Tibial artery (tissue), 4 donors: Measurements from ENCODE around the gene ELOVL1.

Experiments used
- DNase-seq, 2 donors: peaks; one replicate each; pipeline ENCODE4 v3.0.0-alpha.2; 2019
- H3K27ac ChIP-seq, 2 donors: fragments of 200-600 bp; sonication (generic) in 1 of 2; 1 replicate in 1 of 2; 2 replicates in 1 of 2; pipeline ENCODE4 v1.5.1; 2018 to 2019; ENCODE audit warnings: mild to moderate bottlenecking in 1 of 2
- H3K27me3 ChIP-seq, 2 donors: fragments of 200-600 bp; sonication (generic) in 1 of 2; one replicate each; pipeline versions ENCODE4 v1.5.1 to v1.6.0; 2016 to 2019
- H3K36me3 ChIP-seq, 3 donors: fragments of 200-600 bp; sonication (generic) in 2 of 3; one replicate each; pipeline ENCODE4 v1.5.1; 2016 to 2019; ENCODE audit warnings: mild to moderate bottlenecking in 2 of 3
- H3K4me1 ChIP-seq, 4 donors: fragments of 200-600 bp; sonication (generic) in 2 of 4; 1 replicate in 3 of 4; 2 replicates in 1 of 4; pipeline ENCODE4 v1.5.1; 2016 to 2019
- H3K4me3 ChIP-seq, 2 donors: fragments of 200-600 bp; sonication (generic) in 1 of 2; 1 replicate in 1 of 2; 2 replicates in 1 of 2; pipeline ENCODE4 v1.5.1; 2018 to 2019; ENCODE audit warnings: mild to moderate bottlenecking in 2 of 2
- H3K9me3 ChIP-seq, 3 donors: fragments of 200-600 bp; sonication (generic) in 1 of 3; one replicate each; pipeline ENCODE4 v1.5.1; 2016 to 2019
- intact Hi-C: fragments of 100-400 bp; cut with DNase I; formaldehyde crosslinking; loops from one replicate; pipeline ENCODE4 v1.15.0; 2023; ENCODE audit warnings: low total_unique reads
- TF ChIP-seq, protein P1 (sequence below), 2 experiments: fragments of 200-600 bp in 1 of 2; fragments of 450-650 bp in 1 of 2; IDR thresholded peaks; one replicate each; pipeline ENCODE4 v1.5.1; 2017 to 2019; ENCODE audit warnings: antibody characterized with exemption in 2 of 2, mild to moderate bottlenecking in 1 of 2, moderate library complexity in 1 of 2

ELOVL1 gene

DNA sequence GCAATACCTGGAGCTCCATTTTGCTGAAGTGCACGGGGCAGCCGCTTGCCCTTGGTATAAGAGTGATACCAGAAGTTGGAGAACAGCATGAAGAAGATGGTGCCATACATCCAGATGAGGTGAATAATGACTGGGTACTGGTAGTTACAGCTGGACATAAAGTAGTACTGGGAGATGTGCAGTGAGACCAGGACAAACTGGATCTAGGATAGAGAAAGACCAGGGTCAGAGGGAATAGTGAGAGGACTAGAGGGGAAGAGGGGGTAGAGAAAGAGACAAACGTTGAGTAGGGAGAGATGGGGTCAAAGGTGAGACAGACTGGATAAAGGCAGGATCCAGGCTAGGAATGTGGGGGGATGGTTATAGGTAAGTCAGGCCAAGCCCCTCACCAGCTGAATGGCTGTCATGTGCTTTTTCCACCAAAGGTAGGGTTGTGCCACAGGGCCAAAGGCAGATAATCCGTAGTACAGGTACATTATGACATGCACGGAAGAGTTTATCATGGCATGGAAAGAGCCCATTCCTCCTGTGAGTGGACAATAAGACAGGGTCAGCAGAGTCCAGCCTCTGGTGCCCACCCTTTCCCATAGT, 3.8 kb downstream of the ELOVL1 start:
- TF ChIP-seq, protein P1, sequence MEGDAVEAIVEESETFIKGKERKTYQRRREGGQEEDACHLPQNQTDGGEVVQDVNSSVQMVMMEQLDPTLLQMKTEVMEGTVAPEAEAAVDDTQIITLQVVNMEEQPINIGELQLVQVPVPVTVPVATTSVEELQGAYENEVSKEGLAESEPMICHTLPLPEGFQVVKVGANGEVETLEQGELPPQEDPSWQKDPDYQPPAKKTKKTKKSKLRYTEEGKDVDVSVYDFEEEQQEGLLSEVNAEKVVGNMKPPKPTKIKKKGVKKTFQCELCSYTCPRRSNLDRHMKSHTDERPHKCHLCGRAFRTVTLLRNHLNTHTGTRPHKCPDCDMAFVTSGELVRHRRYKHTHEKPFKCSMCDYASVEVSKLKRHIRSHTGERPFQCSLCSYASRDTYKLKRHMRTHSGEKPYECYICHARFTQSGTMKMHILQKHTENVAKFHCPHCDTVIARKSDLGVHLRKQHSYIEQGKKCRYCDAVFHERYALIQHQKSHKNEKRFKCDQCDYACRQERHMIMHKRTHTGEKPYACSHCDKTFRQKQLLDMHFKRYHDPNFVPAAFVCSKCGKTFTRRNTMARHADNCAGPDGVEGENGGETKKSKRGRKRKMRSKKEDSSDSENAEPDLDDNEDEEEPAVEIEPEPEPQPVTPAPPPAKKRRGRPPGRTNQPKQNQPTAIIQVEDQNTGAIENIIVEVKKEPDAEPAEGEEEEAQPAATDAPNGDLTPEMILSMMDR (IDR thresholded peaks at IDR 0.05): no peak
- intact Hi-C loops: loop anchor here (10.0 kb wide), 1 partner anchor 189 kb away; the partner anchor contains the start of genes CFAP57 and EBNA1BP2
- DNase-seq: no peak
- H3K9me3 ChIP-seq: no peaks in the 10 kb centered on the region
- H3K4me1 ChIP-seq: peaks cover 0 to 30% (median 26%) of the 10 kb centered on the region in 4 donors
- H3K27ac ChIP-seq: no peak overlapping the region
- H3K27me3 ChIP-seq: no peaks in the 10 kb centered on the region
- peaks cover 29 to 55% (median 37%) of the 10 kb centered on the region in 3 donors for H3K36me3 ChIP-seq
- H3K4me3 ChIP-seq: no peak overlapping the region

GRCh38 chr1:43363283-43363934, 4.4 kb downstream of the ELOVL1 start:
- intact Hi-C loops: loop anchor here (10.0 kb wide), 1 partner anchor 189 kb away; the partner anchor contains the start of genes CFAP57 and EBNA1BP2

GRCh38 chr1:43360616-43361015, 7.2 kb downstream of the ELOVL1 start:
- TF ChIP-seq, protein P1 (IDR thresholded peaks at IDR 0.05): no peak
- intact Hi-C loops: loop anchor here (10.0 kb wide), 1 partner anchor 186 kb away; the partner anchor contains the start of genes CFAP57 and EBNA1BP2
- H3K4me1 ChIP-seq: peaks cover 0 to 20% (median 11%) of the 10 kb centered on the region in 4 donors
- no peak overlapping the region for H3K4me3 ChIP-seq
- H3K27me3 ChIP-seq: no peaks in the 10 kb centered on the region
- H3K9me3 ChIP-seq: no peaks in the 10 kb centered on the region
- no peak for DNase-seq
- H3K36me3 ChIP-seq: peaks cover 29 to 52% (median 37%) of the 10 kb centered on the region in 3 donors
- H3K27ac ChIP-seq: no peak overlapping the region

More at GRCh38 chr1:43363283-43363934, 4.4 kb downstream of the ELOVL1 start:
- no peak for DNase-seq
- no peaks in the 10 kb centered on the region for H3K27me3 ChIP-seq
- peaks cover 0 to 28% (median 23%) of the 10 kb centered on the region in 4 donors for H3K4me1 ChIP-seq
- TF ChIP-seq, protein P1 (IDR thresholded peaks at IDR 0.05): no peak
- H3K9me3 ChIP-seq: no peaks in the 10 kb centered on the region
- H3K4me3 ChIP-seq: no peak overlapping the region
- H3K27ac ChIP-seq: no peak overlapping the region
- peaks cover 29 to 55% (median 37%) of the 10 kb centered on the region in 3 donors for H3K36me3 ChIP-seq

GRCh38 chr1:43359696-43360095, 8.1 kb downstream of the ELOVL1 start:
- TF ChIP-seq, protein P1 (IDR thresholded peaks at IDR 0.05): no peak
- H3K9me3 ChIP-seq: no peaks in the 10 kb centered on the region
- intact Hi-C loops: loop anchor here (10.0 kb wide), 1 partner anchor 185 kb away; the partner anchor contains the start of genes CFAP57 and EBNA1BP2
- no peak overlapping the region for H3K4me3 ChIP-seq
- H3K27ac ChIP-seq: no peak overlapping the region
- H3K4me1 ChIP-seq: peaks cover 0 to 20% (median 11%) of the 10 kb centered on the region in 4 donors
- no peak for DNase-seq
- peaks cover 21 to 43% (median 30%) of the 10 kb centered on the region in 3 donors for H3K36me3 ChIP-seq
- no peaks in the 10 kb centered on the region for H3K27me3 ChIP-seq

- H3K4me3 ChIP-seq: peak within 1 kb of the TSS; percentile 58 to 60
- H3K27me3 ChIP-seq: no peaks in the 10 kb centered on the region
- DNase-seq: peak; percentile 99
- intact Hi-C loops: no loop called here
- peaks cover 14 to 36% (median 24%) of the 10 kb centered on the region in 3 donors for H3K36me3 ChIP-seq
- peak within 1 kb of the TSS; percentile 75 to 91 for H3K27ac ChIP-seq
- H3K9me3 ChIP-seq: no peaks in the 10 kb centered on the region
- H3K4me1 ChIP-seq: peaks cover 0 to 20% (median 11%) of the 10 kb centered on the region in 4 donors
- TF ChIP-seq, protein P1 (IDR thresholded peaks at IDR 0.05): no peak
Observed at GRCh38 chr1:43358746-43359693, 8.8 kb downstream of the ELOVL1 start, which contains the start of gene CDC20. Gene CDC20, plus strand, starts transcription at chr1:43358981. Its CDS starts 235 bp downstream, at chr1:43359216.
